ENCODE measurements around the gene LRRC10. TPM values are rescaled to one million over a fixed set of nuclear protein-coding genes. Genes with fewer than 3 reads are reported as not detected.
A peak's percentile ranks its signal among the peaks of the same experiment; 100 is the strongest.

Gene LRRC10
- total and polyA plus RNA-seq, 10 donors = not detected

GRCh38 chr12:69595689-69596088 is 15.0 kb downstream of the LRRC10 start:
- no peak for DNase-seq
- H3K9me3 ChIP-seq = no peaks in the 10 kb centered on the region
- intact Hi-C loops (cut with DNase I; ENCODE audit: low total_unique reads) = no loop called here
- no peak overlapping the region for H3K4me3 ChIP-seq
- H3K4me1 ChIP-seq = no peaks in the 10 kb centered on the region
- peaks cover 5 to 100% (median 95%) of the 10 kb centered on the region in 6 donors for H3K36me3 ChIP-seq
- WGBS, 5 donors = 94 to 100% (median 98%) methylated on average over 2 of the region's 2 CpGs
- no peaks in the 10 kb centered on the region for H3K27me3 ChIP-seq (replicated peaks in 1 of 7)
- TF ChIP-seq CTCF (IDR thresholded peaks at IDR 0.05 in 8 of 11, conservative IDR thresholded peaks at IDR 0.05 in 3 of 11) = no peak
- TF ChIP-seq POLR2AphosphoS5 (IDR thresholded peaks at IDR 0.05) = no peak
- TF ChIP-seq POLR2A (IDR thresholded peaks at IDR 0.05) = no peak
- no peak overlapping the region for H3K27ac ChIP-seq

GRCh38 chr12:69589082-69589481 is 21.6 kb downstream of the LRRC10 start:
- no peak overlapping the region for H3K4me3 ChIP-seq
- TF ChIP-seq POLR2AphosphoS5 (IDR thresholded peaks at IDR 0.05) = no peak
- TF ChIP-seq POLR2A (IDR thresholded peaks at IDR 0.05) = no peak
- TF ChIP-seq CTCF (IDR thresholded peaks at IDR 0.05 in 8 of 11, conservative IDR thresholded peaks at IDR 0.05 in 3 of 11) = no peak
- intact Hi-C loops (cut with DNase I; ENCODE audit: low total_unique reads) = no loop called here
- H3K9me3 ChIP-seq = no peaks in the 10 kb centered on the region
- no peak for DNase-seq
- no peaks in the 10 kb centered on the region for H3K27me3 ChIP-seq (replicated peaks in 1 of 7)
- WGBS, 5 donors = 89 to 97% (median 95%) methylated on average over 2 of the region's 2 CpGs
- peaks cover 8 to 30% (median 22%) of the 10 kb centered on the region in 6 donors for H3K4me1 ChIP-seq
- H3K36me3 ChIP-seq = peaks cover 0 to 79% (median 74%) of the 10 kb centered on the region in 6 donors
- no peak overlapping the region for H3K27ac ChIP-seq

- no peak for DNase-seq
- intact Hi-C loops (cut with DNase I; ENCODE audit: low total_unique reads) = no loop called here
- H3K4me3 ChIP-seq = no peak overlapping the region
- H3K27me3 ChIP-seq (replicated peaks in 1 of 7) = no peaks in the 10 kb centered on the region
- peaks cover 0 to 74% (median 68%) of the 10 kb centered on the region in 6 donors for H3K36me3 ChIP-seq
- TF ChIP-seq CTCF (IDR thresholded peaks at IDR 0.05 in 8 of 11, conservative IDR thresholded peaks at IDR 0.05 in 3 of 11) (no peak), POLR2AphosphoS5 (IDR thresholded peaks at IDR 0.05) (no peak)
- WGBS, 5 donors = 92 to 96% (median 94%) methylated on average over 4 of the region's 4 CpGs
- H3K4me1 ChIP-seq = peaks cover 8 to 30% (median 22%) of the 10 kb centered on the region in 6 donors
- no peaks in the 10 kb centered on the region for H3K9me3 ChIP-seq
- no peak overlapping the region for H3K27ac ChIP-seq
Measured at GRCh38 chr12:69588527-69588926, 22.2 kb downstream of the LRRC10 start.

GRCh38 chr12:69585189-69586062 is 25.3 kb downstream of the LRRC10 start, which contains the start of gene CCT2:
Gene CCT2 (plus strand): TSS chr12:69585459. CDS start chr12:69585522, 63 bp downstream.
- Histone ChIP-seq H3K9me3 (no peaks in the 10 kb centered on the region), H3K36me3 (peaks cover 0 to 43% (median 37%) of the 10 kb centered on the region in 6 donors), H3K4me1 (peaks cover 8 to 30% (median 22%) of the 10 kb centered on the region in 6 donors), H3K4me3 (peak within 1 kb of the TSS; percentile 84 to 100 (median 98)), H3K27me3 (replicated peaks in 1 of 7) (no peaks in the 10 kb centered on the region), H3K27ac (peak within 1 kb of the TSS; percentile 76 to 93 (median 90))
- intact Hi-C loops (cut with DNase I; ENCODE audit: low total_unique reads) = no loop called here
- 0 to 1% (median 0%) methylated on average over 51 to 63 of the region's 63 CpGs for WGBS, 5 donors
- peak; percentile 99 for DNase-seq
- TF ChIP-seq POLR2A (IDR thresholded peaks at IDR 0.05) (peak in 2 of 3 donors; percentile 39 to 48), CTCF (IDR thresholded peaks at IDR 0.05 in 8 of 11, conservative IDR thresholded peaks at IDR 0.05 in 3 of 11) (peak in 9 of 11 experiments; percentile 3 to 51 (median 18)), POLR2AphosphoS5 (IDR thresholded peaks at IDR 0.05) (peak; percentile 96 to 97 (median 97))

Measured in spleen (tissue), 11 donors.